Neural cell (in vitro differentiated cells): ENCODE measurements around the gene CCDC33. TPM values are rescaled to one million over a fixed set of nuclear protein-coding genes. Genes with fewer than 3 reads are reported as not detected.

Source experiments
- H2AFZ ChIP-seq: fragments of 200-600, 300-800 bp; sonication (generic), shearing (Covaris generic); 2 replicates; pipeline ENCODE4 v1.6.0; 2014; ENCODE audit warnings: low read depth, mild to moderate bottlenecking, antibody characterized with exemption, low read length, moderate library complexity
- H3F3A ChIP-seq: fragments of 200-600 bp; shearing (Covaris generic); 2 replicates; pipeline ENCODE4 v1.6.1; 2016; ENCODE audit warnings: mild to moderate bottlenecking, moderate library complexity, mixed read lengths, antibody characterized with exemption, low read length; ENCODE audit not compliant: insufficient read depth, poor library complexity, severe bottlenecking
- H3K27ac ChIP-seq: fragments of 200-600, 300-800 bp; sonication (generic), shearing (Covaris generic); 2 replicates; pipeline ENCODE4 v1.5.1; 2014; ENCODE audit warnings: mild to moderate bottlenecking, low read length, moderate library complexity
- H3K27me3 ChIP-seq: fragments of 300-800, 200-600 bp; sonication (generic), shearing (Covaris generic); 2 replicates; pipeline ENCODE4 v1.6.0; 2014; ENCODE audit warnings: mild to moderate bottlenecking, low read depth, low read length, moderate library complexity; ENCODE audit not compliant: insufficient read depth
- H3K36me3 ChIP-seq: fragments of 300-800, 200-600 bp; sonication (generic), shearing (Covaris generic); 2 replicates; pipeline ENCODE4 v1.5.1; 2014; ENCODE audit warnings: mild to moderate bottlenecking, antibody characterized with exemption, low read length, moderate library complexity; ENCODE audit not compliant: insufficient read depth
- H3K4me2 ChIP-seq: fragments of 300-800, 200-600 bp; sonication (generic), shearing (Covaris generic); 2 replicates; pipeline ENCODE4 v1.6.0; 2014; ENCODE audit warnings: mild to moderate bottlenecking, low read length
- H3K4me3 ChIP-seq: fragments of 300-800, 200-600 bp; sonication (generic), shearing (Covaris generic); 2 replicates; pipeline ENCODE4 v1.5.1; 2014; ENCODE audit warnings: mild to moderate bottlenecking, low read length, moderate library complexity
- H3K79me2 ChIP-seq: fragments of 200-600 bp; shearing (Covaris generic); replicated peaks from 2 replicates; pipeline ENCODE4 v1.6.0; 2014; ENCODE audit warnings: mild to moderate bottlenecking, low read length, moderate library complexity; ENCODE audit not compliant: insufficient read depth
- H3K9ac ChIP-seq: fragments of 300-800, 200-600 bp; sonication (generic), shearing (Covaris generic); 2 replicates; pipeline ENCODE4 v1.6.1; 2016; ENCODE audit warnings: mild to moderate bottlenecking, low read length, mixed read lengths
- H3K9me2 ChIP-seq: fragments of 200-600 bp; shearing (Covaris generic); 2 replicates; pipeline ENCODE4 v1.6.1; 2016; ENCODE audit warnings: mild to moderate bottlenecking, low read length, mixed read lengths; ENCODE audit not compliant: insufficient read depth
- H3K9me3 ChIP-seq: fragments of 200-600, 300-800 bp; sonication (generic), shearing (Covaris generic); 2 replicates; pipeline ENCODE4 v1.6.1; 2016; ENCODE audit warnings: mild to moderate bottlenecking, mixed run types, low read length, moderate library complexity, mixed read lengths
- H4K20me1 ChIP-seq: fragments of 200-600 bp; shearing (Covaris generic); 2 replicates; pipeline ENCODE4 v1.6.1; 2016; ENCODE audit warnings: mild to moderate bottlenecking, mixed run types; ENCODE audit not compliant: insufficient read depth
- CTCF ChIP-seq: fragments of 450-650 bp; IDR thresholded peaks from 2 replicates; pipeline ENCODE4 v1.5.1; 2014; ENCODE audit warnings: antibody characterized with exemption, mild to moderate bottlenecking, moderate library complexity; ENCODE audit not compliant: poor library complexity, severe bottlenecking
- EZH2 ChIP-seq: fragments of 200-600, 300-800 bp; shearing (Covaris generic), sonication (generic); IDR thresholded peaks from 2 replicates; pipeline ENCODE4 v1.6.1; 2014; ENCODE audit warnings: antibody characterized with exemption, low read length, borderline replicate concordance, mild to moderate bottlenecking; ENCODE audit not compliant: insufficient read depth, poor library complexity, severe bottlenecking
- MXI1 ChIP-seq: fragments of 450-650 bp; conservative IDR thresholded peaks from 2 replicates; pipeline ENCODE4 v1.6.1; 2014; ENCODE audit warnings: antibody characterized with exemption, mild to moderate bottlenecking; ENCODE audit not compliant: poor library complexity, severe bottlenecking
- RAD21 ChIP-seq: fragments of 450-650 bp; conservative IDR thresholded peaks from 2 replicates; pipeline ENCODE4 v1.6.1; 2014; ENCODE audit warnings: antibody characterized with exemption, mild to moderate bottlenecking, moderate library complexity
- REST ChIP-seq: IDR thresholded peaks from 2 replicates; pipeline ENCODE4 v1.6.1; 2012; ENCODE audit warnings: borderline replicate concordance
- polyA plus RNA-seq: library from polyadenylated mRNA; depleted of rRNA; stranded (reverse); fragments of >200 nt; gene quantifications from 2 replicates; pipeline ENCODE4 v1.2.3, GENCODE V29; 2014

CCDC33 gene
- polyA plus RNA-seq, 1 donor from 2014 or later = 1.4 TPM

DNA sequence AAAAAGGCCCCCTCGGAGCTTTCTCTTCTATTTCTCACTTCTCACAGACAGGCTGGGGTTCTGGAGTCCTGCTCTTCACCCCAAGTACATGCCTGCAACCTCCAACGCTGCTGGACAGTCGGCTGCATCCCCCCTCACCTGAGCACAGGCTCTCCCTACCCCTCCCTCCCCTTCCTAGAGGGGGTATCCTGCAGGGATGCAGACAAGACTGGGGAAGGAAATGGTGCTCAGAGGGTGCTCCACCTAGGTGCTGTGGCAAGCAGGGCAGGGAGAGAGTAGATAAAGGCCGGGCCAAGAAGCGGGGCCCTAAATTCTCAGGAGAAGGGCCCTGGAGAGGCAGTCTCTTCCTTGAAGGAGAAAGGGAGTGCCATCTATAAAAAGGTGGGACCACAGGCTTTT is 26.6 kb upstream of the CCDC33 start:
- no peak overlapping the region for H3K4me2 ChIP-seq
- H3K4me3 ChIP-seq = no peak overlapping the region
- H2AFZ ChIP-seq = no peak overlapping the region
- H3K27me3 ChIP-seq = no peaks in the 10 kb centered on the region
- H3K9ac ChIP-seq = peak overlapping the region; percentile 19
- no peaks in the 10 kb centered on the region for H3K79me2 ChIP-seq
- peaks cover 4% of the 10 kb centered on the region for H3F3A ChIP-seq
- TF ChIP-seq REST (no peak), CTCF (no peak), RAD21 (no peak)
- no peaks in the 10 kb centered on the region for H3K9me2 ChIP-seq
- no peaks in the 10 kb centered on the region for H4K20me1 ChIP-seq
- H3K9me3 ChIP-seq = no peaks in the 10 kb centered on the region
- H3K27ac ChIP-seq = peak overlapping the region; percentile 35
- no peaks in the 10 kb centered on the region for H3K36me3 ChIP-seq

- TF ChIP-seq MXI1 (no peak), EZH2 (no peak), REST (peak; percentile 37)
- Histone ChIP-seq H3K4me2 (no peak overlapping the region), H3K79me2 (no peaks in the 10 kb centered on the region), H3F3A (peaks cover 4% of the 10 kb centered on the region), H3K36me3 (no peaks in the 10 kb centered on the region), H2AFZ (no peak overlapping the region), H3K9ac (peak overlapping the region; percentile 19), H3K27me3 (no peaks in the 10 kb centered on the region), H4K20me1 (no peaks in the 10 kb centered on the region), H3K4me3 (no peak overlapping the region), H3K27ac (peak overlapping the region; percentile 35), H3K9me2 (no peaks in the 10 kb centered on the region), H3K9me3 (no peaks in the 10 kb centered on the region)
Observed at GRCh38 chr15:74209997-74210671, 26.0 kb upstream of the CCDC33 start.
